ENCODE results near the gene MPO.

The MPO gene

DNA sequence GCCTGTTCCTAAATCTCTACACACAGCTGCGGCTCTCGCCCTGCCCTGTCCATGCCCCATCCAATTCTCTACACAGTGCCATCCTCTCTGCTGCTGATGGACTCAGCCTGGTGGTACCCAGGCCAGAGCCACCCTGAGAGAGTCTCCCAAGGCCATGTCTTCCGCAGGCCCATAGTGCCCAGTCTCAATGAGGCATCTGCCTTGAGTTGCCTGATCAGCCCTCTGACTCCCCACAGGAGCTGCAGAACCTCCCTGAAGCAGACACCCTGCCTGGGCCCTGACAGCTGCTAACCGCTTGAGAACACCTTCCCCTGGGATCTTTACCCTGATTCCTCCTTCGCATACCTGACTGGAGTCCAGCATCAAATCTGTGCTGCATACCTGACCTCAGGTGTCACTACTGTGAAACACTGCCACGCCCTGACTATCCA lies 34.6 kb upstream of the MPO start:
- H3K4me3 ChIP-seq (ENCODE audit: control insufficient read depth in 1 of 7, extremely low read depth in 1 of 7, insufficient read depth in 4 of 7, low read depth in 2 of 7, low read length in 6 of 7): no peak overlapping the region
- DNase-seq: no peak
- peaks cover 5 to 40% (median 18%) of the 10 kb centered on the region in 4 experiments for H3K4me1 ChIP-seq (ENCODE audit: control extremely low read depth in 1 of 4, control insufficient read depth in 4 of 4, insufficient read depth in 4 of 4, low read length in 3 of 4)
- H3K9me3 ChIP-seq (ENCODE audit: control extremely low read depth in 1 of 5, control insufficient read depth in 4 of 5, insufficient read depth in 2 of 5, low read depth in 1 of 5, low read length in 4 of 5): no peaks in the 10 kb centered on the region
- H3K36me3 ChIP-seq (ENCODE audit: control insufficient read depth in 4 of 4, insufficient read depth in 4 of 4, low read length in 3 of 4): peaks cover 0 to 60% (median under 1%) of the 10 kb centered on the region in 4 experiments
- no peaks in the 10 kb centered on the region for H3K27me3 ChIP-seq (replicated peaks in 2 of 5; ENCODE audit: control insufficient read depth in 4 of 5, insufficient read depth in 5 of 5, low read length in 4 of 5)
- ChIA-PET POLR2A (interaction anchor here (0.9 to 1.5 kb wide), 2 partner anchors 13 to 37 kb away, joined by 3 read pairs; partner anchors contain the start of genes SUPT4H1 and TSPOAP1), CTCF (interaction anchor here (0.7 to 7.2 kb wide), 12 partner anchors 12 to 173 kb away, joined by 3 to 60 read pairs (median 12); partner anchors contain the start of genes HSF5, RNF43 and TSPOAP1)
- no peak overlapping the region for H3K27ac ChIP-seq (ENCODE audit: insufficient read depth in 1 of 2, low read depth in 1 of 2, low read length in 2 of 2, poor library complexity in 1 of 2, severe bottlenecking in 2 of 2)
- WGBS (ENCODE audit: insufficient coverage): 95% methylated on average over 5 of the region's 6 CpGs

DNA sequence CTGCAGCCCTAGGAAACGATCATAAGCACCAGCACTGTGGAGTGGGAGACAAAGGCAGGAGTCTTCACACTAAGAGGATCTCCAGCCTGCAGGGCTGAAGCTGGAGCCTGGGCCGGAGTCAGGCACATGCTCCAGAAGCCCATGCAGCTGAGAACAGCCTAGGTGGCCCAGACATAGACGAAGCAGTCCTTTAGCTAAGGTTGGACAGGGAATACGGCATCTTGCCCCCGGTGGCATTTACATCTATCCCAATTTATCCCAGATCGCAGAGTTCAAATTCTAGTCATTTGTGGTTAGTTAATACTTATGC lies 33.9 kb upstream of the MPO start:
- Histone ChIP-seq H3K4me3 (ENCODE audit: control insufficient read depth in 1 of 7, extremely low read depth in 1 of 7, insufficient read depth in 4 of 7, low read depth in 2 of 7, low read length in 6 of 7) (no peak overlapping the region), H3K27ac (ENCODE audit: insufficient read depth in 1 of 2, low read depth in 1 of 2, low read length in 2 of 2, poor library complexity in 1 of 2, severe bottlenecking in 2 of 2) (no peak overlapping the region), H3K27me3 (replicated peaks in 2 of 5; ENCODE audit: control insufficient read depth in 4 of 5, insufficient read depth in 5 of 5, low read length in 4 of 5) (no peaks in the 10 kb centered on the region), H3K36me3 (ENCODE audit: control insufficient read depth in 4 of 4, insufficient read depth in 4 of 4, low read length in 3 of 4) (peaks cover 0 to 63% (median under 1%) of the 10 kb centered on the region in 4 experiments), H3K9me3 (ENCODE audit: control extremely low read depth in 1 of 5, control insufficient read depth in 4 of 5, insufficient read depth in 2 of 5, low read depth in 1 of 5, low read length in 4 of 5) (no peaks in the 10 kb centered on the region), H3K4me1 (ENCODE audit: control extremely low read depth in 1 of 4, control insufficient read depth in 4 of 4, insufficient read depth in 4 of 4, low read length in 3 of 4) (peaks cover 5 to 47% (median 21%) of the 10 kb centered on the region in 4 experiments)
- DNase-seq: no peak
- POLR2A ChIA-PET: interaction anchor here (0.9 to 1.5 kb wide), 2 partner anchors 14 to 38 kb away, joined by 3 read pairs; partner anchors contain the start of genes SUPT4H1 and TSPOAP1
- WGBS (ENCODE audit: insufficient coverage): 93% methylated on average over 3 of the region's 6 CpGs
- CTCF ChIA-PET: interaction anchor here (0.7 to 7.2 kb wide), 9 partner anchors 12 to 132 kb away, joined by 3 to 60 read pairs (median 20); partner anchors contain the start of gene RNF43

DNA sequence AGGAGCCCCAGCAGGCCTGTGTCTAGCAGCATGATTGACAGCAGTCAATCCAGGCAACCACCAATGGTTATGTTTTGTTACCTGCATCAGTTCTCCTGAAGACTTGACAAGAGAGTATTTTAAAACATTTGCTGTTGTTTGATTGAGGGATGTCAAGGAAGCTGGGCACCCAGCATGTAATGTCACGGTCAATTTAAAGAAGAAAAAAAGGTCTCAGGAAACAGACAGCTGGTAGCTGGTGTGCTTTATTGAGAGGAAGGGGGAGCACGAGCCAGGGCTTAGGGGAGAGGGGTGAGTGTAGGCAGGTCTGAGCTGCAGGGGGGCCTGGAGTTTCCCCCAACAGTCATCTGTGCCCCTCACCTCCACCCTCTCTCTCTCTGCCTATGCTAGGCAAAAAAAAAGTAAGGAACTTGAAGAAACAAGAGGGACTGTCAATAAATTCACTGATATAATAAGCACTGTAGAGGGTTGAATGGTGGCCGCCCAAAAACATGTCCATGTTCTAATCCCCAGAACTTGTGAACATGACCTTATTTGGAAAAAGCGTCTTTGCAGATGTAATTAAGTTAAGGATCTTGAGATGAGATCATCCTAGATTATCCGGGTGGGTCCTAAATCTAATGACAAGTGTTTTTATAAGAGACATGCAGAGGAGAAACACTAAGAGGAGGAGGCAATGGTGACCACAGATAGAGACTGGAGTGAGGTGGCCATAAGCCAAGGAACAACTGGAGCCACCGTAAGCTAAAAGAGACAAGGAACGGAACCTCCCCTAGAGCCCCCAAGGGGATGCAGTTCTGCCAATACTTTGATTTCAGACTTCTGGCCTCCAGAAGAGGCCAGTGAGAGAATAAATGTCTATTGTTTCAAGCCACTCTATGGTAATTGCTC lies 33.3 kb upstream of the MPO start:
- Histone ChIP-seq H3K27me3 (replicated peaks in 2 of 5; ENCODE audit: control insufficient read depth in 4 of 5, insufficient read depth in 5 of 5, low read length in 4 of 5) (no peaks in the 10 kb centered on the region), H3K9me3 (ENCODE audit: control extremely low read depth in 1 of 5, control insufficient read depth in 4 of 5, insufficient read depth in 2 of 5, low read depth in 1 of 5, low read length in 4 of 5) (no peaks in the 10 kb centered on the region), H3K4me1 (ENCODE audit: control extremely low read depth in 1 of 4, control insufficient read depth in 4 of 4, insufficient read depth in 4 of 4, low read length in 3 of 4) (peaks cover 5 to 53% (median 24%) of the 10 kb centered on the region in 4 experiments), H3K4me3 (ENCODE audit: control insufficient read depth in 1 of 7, extremely low read depth in 1 of 7, insufficient read depth in 4 of 7, low read depth in 2 of 7, low read length in 6 of 7) (no peak overlapping the region), H3K36me3 (ENCODE audit: control insufficient read depth in 4 of 4, insufficient read depth in 4 of 4, low read length in 3 of 4) (peaks cover 0 to 57% (median under 1%) of the 10 kb centered on the region in 4 experiments), H3K27ac (ENCODE audit: insufficient read depth in 1 of 2, low read depth in 1 of 2, low read length in 2 of 2, poor library complexity in 1 of 2, severe bottlenecking in 2 of 2) (no peak overlapping the region)
- peak in 1 of 3 donors; percentile 19 for DNase-seq
- CTCF ChIA-PET: interaction anchor here (0.7 to 7.2 kb wide), 13 partner anchors 11 to 105 kb away, joined by 3 to 60 read pairs (median 4); partner anchors contain the start of gene RNF43
- POLR2A ChIA-PET: interaction anchor here (0.9 to 1.5 kb wide), 2 partner anchors 14 to 39 kb away, joined by 3 read pairs; partner anchors contain the start of genes SUPT4H1 and TSPOAP1
- 88% methylated on average over 6 of the region's 7 CpGs for WGBS (ENCODE audit: insufficient coverage)

DNA sequence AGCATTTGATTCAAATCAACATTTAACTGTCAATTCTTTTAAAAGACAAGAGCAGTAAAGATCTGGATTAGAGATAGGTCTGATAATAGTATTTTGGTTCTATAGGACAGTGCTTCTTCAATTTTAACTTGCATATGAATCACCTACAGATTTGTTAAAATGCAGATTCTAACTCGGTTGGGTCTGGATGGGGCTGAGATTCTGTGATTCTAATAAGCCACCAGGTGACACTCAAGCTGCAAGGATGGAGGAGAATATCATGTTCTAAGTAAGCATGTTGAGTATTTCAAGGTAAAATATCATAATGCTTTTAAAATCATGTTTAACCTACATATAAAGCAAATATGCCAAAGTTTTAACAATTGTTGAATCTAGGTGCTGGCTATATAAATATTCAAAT lies 32.1 kb upstream of the MPO start:
- no CpG with 5 or more reads among the region's 1 CpG for WGBS (ENCODE audit: insufficient coverage)

DNA sequence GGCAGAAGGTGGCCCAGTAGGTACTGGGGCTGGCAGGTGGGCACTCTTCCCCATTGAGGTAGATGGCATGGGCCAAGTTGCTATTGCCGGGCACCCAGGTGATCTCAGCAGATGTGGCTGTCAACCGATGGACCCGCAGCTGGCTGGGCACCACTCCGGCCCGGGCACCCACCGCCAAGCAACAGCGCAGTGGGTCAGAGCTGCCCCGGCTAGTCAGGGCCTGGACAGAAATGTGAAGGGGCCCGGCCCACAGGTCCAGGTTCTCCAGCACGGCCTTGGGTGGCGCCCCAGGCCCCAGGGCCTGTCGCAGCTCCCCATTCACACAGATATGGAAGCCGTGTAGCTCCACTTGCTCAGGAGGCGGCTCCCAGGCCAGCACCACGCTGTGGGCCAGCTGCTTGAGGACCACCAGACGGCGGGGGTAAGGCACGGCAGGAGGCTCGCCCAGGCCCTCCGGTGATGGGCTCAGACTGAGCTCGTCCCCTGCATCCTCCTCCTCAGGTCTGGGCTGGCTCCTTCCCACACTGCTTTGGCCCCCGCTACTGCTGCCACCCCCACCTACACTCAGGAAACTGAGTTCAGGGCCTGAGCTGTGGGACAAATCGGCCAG lies 31.4 kb upstream of the MPO start:
- ChIA-PET POLR2A (no interaction called here), CTCF (interaction anchor here (0.8 to 1.6 kb wide), 4 partner anchors 9 to 94 kb away, joined by 3 to 4 read pairs (median 3); no protein-coding TSS in a partner anchor)
- Histone ChIP-seq H3K36me3 (ENCODE audit: control insufficient read depth in 4 of 4, insufficient read depth in 4 of 4, low read length in 3 of 4) (peaks cover 0 to 58% (median under 1%) of the 10 kb centered on the region in 4 experiments), H3K27me3 (replicated peaks in 2 of 5; ENCODE audit: control insufficient read depth in 4 of 5, insufficient read depth in 5 of 5, low read length in 4 of 5) (no peaks in the 10 kb centered on the region), H3K4me1 (ENCODE audit: control extremely low read depth in 1 of 4, control insufficient read depth in 4 of 4, insufficient read depth in 4 of 4, low read length in 3 of 4) (peaks cover 3 to 43% (median 18%) of the 10 kb centered on the region in 4 experiments), H3K9me3 (ENCODE audit: control extremely low read depth in 1 of 5, control insufficient read depth in 4 of 5, insufficient read depth in 2 of 5, low read depth in 1 of 5, low read length in 4 of 5) (no peaks in the 10 kb centered on the region), H3K4me3 (ENCODE audit: control insufficient read depth in 1 of 7, extremely low read depth in 1 of 7, insufficient read depth in 4 of 7, low read depth in 2 of 7, low read length in 6 of 7) (no peak overlapping the region), H3K27ac (ENCODE audit: insufficient read depth in 1 of 2, low read depth in 1 of 2, low read length in 2 of 2, poor library complexity in 1 of 2, severe bottlenecking in 2 of 2) (no peak overlapping the region)
- 97% methylated on average over 20 of the region's 23 CpGs for WGBS (ENCODE audit: insufficient coverage)
- no peak for DNase-seq

More for the DNA sequence above, 32.1 kb upstream of the MPO start:
- no peaks in the 10 kb centered on the region for H3K27me3 ChIP-seq (replicated peaks in 2 of 5; ENCODE audit: control insufficient read depth in 4 of 5, insufficient read depth in 5 of 5, low read length in 4 of 5)
- peaks cover 0 to 53% (median under 1%) of the 10 kb centered on the region in 4 experiments for H3K36me3 ChIP-seq (ENCODE audit: control insufficient read depth in 4 of 4, insufficient read depth in 4 of 4, low read length in 3 of 4)
- DNase-seq: no peak
- POLR2A ChIA-PET: no interaction called here
- no peaks in the 10 kb centered on the region for H3K9me3 ChIP-seq (ENCODE audit: control extremely low read depth in 1 of 5, control insufficient read depth in 4 of 5, insufficient read depth in 2 of 5, low read depth in 1 of 5, low read length in 4 of 5)
- no peak overlapping the region for H3K27ac ChIP-seq (ENCODE audit: insufficient read depth in 1 of 2, low read depth in 1 of 2, low read length in 2 of 2, poor library complexity in 1 of 2, severe bottlenecking in 2 of 2)
- no peak overlapping the region for H3K4me3 ChIP-seq (ENCODE audit: control insufficient read depth in 1 of 7, extremely low read depth in 1 of 7, insufficient read depth in 4 of 7, low read depth in 2 of 7, low read length in 6 of 7)
- CTCF ChIA-PET: interaction anchor here (0.7 to 7.2 kb wide), 5 partner anchors 10 to 560 kb away, joined by 3 to 60 read pairs (median 4); no protein-coding TSS in a partner anchor
- peaks cover 5 to 50% (median 23%) of the 10 kb centered on the region in 4 experiments for H3K4me1 ChIP-seq (ENCODE audit: control extremely low read depth in 1 of 4, control insufficient read depth in 4 of 4, insufficient read depth in 4 of 4, low read length in 3 of 4)

DNA sequence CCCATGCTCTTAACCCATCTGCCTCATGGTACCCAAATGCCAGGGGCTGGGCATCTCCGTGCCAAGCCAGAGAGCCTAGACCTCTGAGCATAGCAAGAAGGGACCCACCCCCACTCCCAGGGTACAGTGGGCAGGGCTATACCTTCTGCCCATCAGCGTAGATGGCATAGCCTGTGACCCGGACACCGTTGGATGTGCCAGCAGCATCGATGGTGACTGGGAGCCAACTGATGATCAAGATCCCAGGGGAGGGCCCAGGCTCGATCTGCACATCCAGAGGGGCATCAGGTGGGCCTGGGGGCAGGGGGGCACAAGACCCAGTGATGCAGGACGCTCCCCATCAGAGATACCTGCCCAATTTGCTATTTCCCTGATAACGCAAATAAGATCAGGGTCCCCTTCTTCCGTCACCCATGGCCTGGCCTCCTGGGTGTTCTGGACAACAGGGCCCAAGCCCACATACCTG lies 30.7 kb upstream of the MPO start:
- no peaks in the 10 kb centered on the region for H3K27me3 ChIP-seq (replicated peaks in 2 of 5; ENCODE audit: control insufficient read depth in 4 of 5, insufficient read depth in 5 of 5, low read length in 4 of 5)
- 93% methylated on average over 9 of the region's 9 CpGs for WGBS (ENCODE audit: insufficient coverage)
- no peak overlapping the region for H3K27ac ChIP-seq (ENCODE audit: insufficient read depth in 1 of 2, low read depth in 1 of 2, low read length in 2 of 2, poor library complexity in 1 of 2, severe bottlenecking in 2 of 2)
- H3K9me3 ChIP-seq (ENCODE audit: control extremely low read depth in 1 of 5, control insufficient read depth in 4 of 5, insufficient read depth in 2 of 5, low read depth in 1 of 5, low read length in 4 of 5): no peaks in the 10 kb centered on the region
- H3K4me1 ChIP-seq (ENCODE audit: control extremely low read depth in 1 of 4, control insufficient read depth in 4 of 4, insufficient read depth in 4 of 4, low read length in 3 of 4): peaks cover 3 to 37% (median 12%) of the 10 kb centered on the region in 4 experiments
- no peak for DNase-seq
- POLR2A ChIA-PET: no interaction called here
- H3K36me3 ChIP-seq (ENCODE audit: control insufficient read depth in 4 of 4, insufficient read depth in 4 of 4, low read length in 3 of 4): peaks cover 0 to 61% (median under 1%) of the 10 kb centered on the region in 4 experiments
- CTCF ChIA-PET: interaction anchor here (0.9 to 1.6 kb wide), 2 partner anchors 16 to 95 kb away, joined by 3 read pairs; no protein-coding TSS in a partner anchor
- no peak overlapping the region for H3K4me3 ChIP-seq (ENCODE audit: control insufficient read depth in 1 of 7, extremely low read depth in 1 of 7, insufficient read depth in 4 of 7, low read depth in 2 of 7, low read length in 6 of 7)

All from common myeloid progenitor, CD34-positive (primary cell).